ENCODE measurements around the gene BRIX1.

The BRIX1 gene

DNA sequence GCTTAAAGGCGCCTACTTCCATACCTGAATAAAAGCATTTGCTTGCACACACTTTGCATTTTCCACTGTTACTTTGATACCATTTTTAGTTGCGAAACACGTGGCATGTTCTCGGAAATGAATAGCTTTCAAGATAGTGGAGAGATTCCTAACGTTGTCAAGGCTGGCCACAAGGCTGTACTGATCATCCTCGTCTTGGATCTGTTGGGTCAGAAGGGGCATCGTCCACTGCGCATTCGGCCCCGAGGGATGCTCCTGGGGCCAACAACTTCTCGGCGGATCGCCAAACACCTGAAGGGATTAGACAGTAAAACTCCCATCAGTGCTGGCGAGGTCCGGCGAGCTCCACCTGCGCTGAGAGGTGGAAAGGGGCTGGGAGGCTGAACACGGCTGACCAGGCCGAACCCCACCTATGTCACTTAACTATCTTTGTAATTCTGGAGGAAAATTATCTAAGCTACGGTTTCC, 806 bp upstream of the BRIX1 start:
- H3K27ac ChIP-seq, result peak overlapping the region; percentile 90
- TF ChIP-seq ZFX (IDR thresholded peaks at IDR 0.05; ENCODE audit: borderline replicate concordance), result no peak
- TF ChIP-seq, protein P1, sequence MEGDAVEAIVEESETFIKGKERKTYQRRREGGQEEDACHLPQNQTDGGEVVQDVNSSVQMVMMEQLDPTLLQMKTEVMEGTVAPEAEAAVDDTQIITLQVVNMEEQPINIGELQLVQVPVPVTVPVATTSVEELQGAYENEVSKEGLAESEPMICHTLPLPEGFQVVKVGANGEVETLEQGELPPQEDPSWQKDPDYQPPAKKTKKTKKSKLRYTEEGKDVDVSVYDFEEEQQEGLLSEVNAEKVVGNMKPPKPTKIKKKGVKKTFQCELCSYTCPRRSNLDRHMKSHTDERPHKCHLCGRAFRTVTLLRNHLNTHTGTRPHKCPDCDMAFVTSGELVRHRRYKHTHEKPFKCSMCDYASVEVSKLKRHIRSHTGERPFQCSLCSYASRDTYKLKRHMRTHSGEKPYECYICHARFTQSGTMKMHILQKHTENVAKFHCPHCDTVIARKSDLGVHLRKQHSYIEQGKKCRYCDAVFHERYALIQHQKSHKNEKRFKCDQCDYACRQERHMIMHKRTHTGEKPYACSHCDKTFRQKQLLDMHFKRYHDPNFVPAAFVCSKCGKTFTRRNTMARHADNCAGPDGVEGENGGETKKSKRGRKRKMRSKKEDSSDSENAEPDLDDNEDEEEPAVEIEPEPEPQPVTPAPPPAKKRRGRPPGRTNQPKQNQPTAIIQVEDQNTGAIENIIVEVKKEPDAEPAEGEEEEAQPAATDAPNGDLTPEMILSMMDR (IDR thresholded peaks at IDR 0.05), result no peak

DNA sequence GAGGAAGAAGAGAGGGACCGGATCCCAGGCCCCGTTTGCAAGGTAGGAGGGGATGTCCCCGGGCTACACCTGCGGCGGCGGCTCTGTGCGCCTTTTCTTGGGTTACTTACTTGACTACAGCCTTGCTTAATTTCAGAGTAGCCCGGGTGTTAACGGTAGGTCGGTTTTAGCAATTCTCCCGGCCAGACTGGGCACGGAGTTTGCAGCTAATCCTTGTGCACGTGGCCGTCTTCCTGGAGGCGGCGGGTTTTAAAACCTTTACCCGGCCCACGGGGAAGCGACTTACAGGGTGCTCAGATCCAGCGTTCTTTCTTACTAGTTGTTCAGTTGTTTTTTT, 313 bp downstream of the BRIX1 start:
- peak overlapping the region; percentile 90 for H3K27ac ChIP-seq
- no peak for TF ChIP-seq ZFX (IDR thresholded peaks at IDR 0.05; ENCODE audit: borderline replicate concordance)

DNA sequence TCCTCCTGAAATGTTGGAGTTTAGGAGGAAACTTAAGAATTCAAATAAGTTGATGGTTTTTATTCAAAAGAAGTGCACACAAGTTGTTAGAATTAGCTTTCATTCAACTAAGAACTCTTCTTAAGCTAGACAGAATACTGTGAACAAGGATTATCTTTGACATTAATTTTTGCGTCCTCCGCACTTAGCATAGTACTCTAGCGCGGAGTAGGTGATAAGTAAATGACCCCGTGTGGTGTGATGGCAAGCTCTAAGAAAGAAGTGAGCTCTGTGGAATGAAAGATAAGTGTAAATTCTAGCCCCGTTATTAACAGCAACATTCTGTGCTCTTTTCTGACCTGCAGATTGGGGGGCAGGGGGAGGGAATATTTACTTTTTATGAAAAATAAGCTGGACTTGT, 1.0 kb downstream of the BRIX1 start:
- peak overlapping the region; percentile 90; the same call in 1 of the 2 replicates for H3K27ac ChIP-seq
- TF ChIP-seq ZFX (IDR thresholded peaks at IDR 0.05; ENCODE audit: borderline replicate concordance), result no peak
- TF ChIP-seq, protein P1 (IDR thresholded peaks at IDR 0.05), result no peak

DNA sequence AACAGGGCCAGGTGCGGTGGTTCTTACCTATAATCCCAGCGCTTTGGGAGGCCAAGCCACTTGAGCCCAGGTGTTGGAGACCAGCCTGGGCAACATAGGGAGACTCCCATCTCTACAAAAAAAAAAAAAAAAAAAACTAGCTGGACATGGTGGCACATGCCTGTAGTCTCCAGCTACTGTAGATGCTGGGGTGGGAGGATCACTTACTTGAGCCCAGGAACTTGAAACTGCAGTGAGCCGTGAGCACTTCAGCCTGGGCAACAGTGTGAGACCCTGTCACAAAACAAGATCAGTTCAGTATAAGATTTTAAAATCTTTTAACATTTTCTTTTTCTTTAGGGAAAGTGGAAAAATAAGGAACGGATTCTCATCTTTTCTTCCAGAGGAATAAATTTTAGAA, 2.5 kb downstream of the BRIX1 start:
- TF ChIP-seq, protein P1 (IDR thresholded peaks at IDR 0.05), result no peak
- no peak for TF ChIP-seq ZFX (IDR thresholded peaks at IDR 0.05; ENCODE audit: borderline replicate concordance)
- no peak overlapping the region; the same call in 1 of the 2 replicates for H3K27ac ChIP-seq

DNA sequence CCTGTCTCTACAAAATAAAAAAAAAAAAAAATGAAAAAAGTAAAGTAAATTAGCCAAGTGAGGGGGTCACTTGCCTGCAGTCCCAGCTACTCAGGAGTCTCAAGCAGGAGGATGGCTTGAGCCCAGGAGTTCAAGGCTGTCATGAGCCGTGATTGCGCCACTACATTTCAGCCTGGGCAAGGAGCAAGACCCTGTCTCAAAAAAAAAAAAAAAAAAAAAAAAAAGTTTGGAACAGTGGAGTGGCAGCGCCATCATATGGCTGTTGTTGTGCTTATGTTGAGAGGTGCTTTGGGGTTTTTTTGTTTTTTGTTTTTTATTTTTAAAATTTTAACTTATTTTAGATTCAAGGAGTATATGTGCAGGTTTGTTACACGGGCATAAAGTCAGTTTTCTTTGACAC, 3.6 kb downstream of the BRIX1 start:
- TF ChIP-seq, protein P1 (IDR thresholded peaks at IDR 0.05), result no peak
- TF ChIP-seq ZFX (IDR thresholded peaks at IDR 0.05; ENCODE audit: borderline replicate concordance), result no peak
- no peak overlapping the region for H3K27ac ChIP-seq

DNA sequence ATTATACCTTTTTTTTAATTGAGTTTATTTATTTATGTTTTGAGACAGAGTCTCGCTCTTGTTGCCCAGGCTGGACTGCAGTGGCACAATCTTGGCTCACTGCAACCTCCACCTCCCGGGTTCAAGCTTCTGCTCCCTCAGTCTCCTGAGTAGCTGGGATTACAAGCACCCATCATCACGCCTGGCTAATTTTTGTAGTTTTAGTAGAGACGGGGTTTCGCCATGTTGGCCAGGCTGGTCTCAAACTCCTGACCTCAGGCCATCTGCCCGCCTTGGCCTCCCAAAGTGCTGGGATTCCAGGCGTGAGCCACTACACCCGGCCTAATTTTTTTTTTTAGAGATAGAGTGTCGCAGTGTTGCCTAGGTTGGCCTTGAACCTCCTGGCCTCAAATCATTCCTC, 7.7 kb downstream of the BRIX1 start:
- peak overlapping the region; percentile 31 for H3K27ac ChIP-seq

DNA sequence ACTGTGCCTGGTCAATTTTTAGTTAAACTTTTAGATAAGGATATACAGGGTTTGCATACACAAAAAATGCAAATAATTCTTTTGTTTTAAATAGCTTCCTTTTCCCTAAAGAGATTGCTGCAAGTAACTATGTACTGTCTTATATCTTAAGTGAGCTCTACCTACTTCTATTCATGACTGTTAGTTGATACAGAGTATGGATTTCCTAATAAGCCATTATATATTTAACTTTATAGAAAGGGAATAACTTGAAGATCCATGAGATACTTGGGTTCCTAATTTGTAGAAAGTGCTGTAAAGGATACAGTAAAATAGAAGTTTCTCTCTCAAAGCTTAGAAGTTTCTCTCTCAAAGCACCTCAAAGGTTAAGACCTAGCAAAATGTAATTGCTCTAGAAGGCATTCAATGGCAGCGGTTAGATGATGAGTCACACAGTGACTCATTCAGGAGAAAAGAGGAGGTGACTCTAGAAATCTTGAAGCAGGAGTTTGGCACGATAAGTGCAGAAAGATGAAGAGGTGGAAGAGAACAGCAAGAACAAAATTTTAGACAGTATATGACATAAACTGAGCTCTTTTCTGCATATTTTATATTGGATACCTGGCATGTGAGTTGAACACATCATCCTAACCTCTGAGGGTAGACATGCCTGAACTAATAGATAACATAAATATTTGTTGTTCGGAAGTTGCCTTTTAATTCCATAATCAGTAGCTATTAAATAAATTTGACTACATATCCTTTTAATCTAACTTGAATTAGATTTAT, 8.4 kb downstream of the BRIX1 start:
- peak overlapping the region; percentile 31 for H3K27ac ChIP-seq
- TF ChIP-seq ZFX (IDR thresholded peaks at IDR 0.05; ENCODE audit: borderline replicate concordance), result no peak
- TF ChIP-seq, protein P1 (IDR thresholded peaks at IDR 0.05), result no peak

DNA sequence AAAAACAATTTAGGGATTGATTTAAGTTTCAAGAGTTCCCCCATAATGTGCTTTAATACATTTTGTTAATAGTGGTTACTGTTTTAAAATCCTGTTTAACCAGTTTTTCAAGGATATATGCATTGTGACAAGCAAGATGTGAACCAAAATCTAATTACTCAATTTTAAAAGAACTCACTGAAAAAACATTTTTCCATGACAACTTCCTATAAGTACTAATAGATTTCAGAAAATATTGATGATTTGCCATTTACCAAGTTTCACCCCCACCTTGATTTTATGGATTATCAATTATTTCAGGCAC, 8.9 kb downstream of the BRIX1 start:
- TF ChIP-seq, protein P1 (IDR thresholded peaks at IDR 0.05), result no peak
- no peak for TF ChIP-seq ZFX (IDR thresholded peaks at IDR 0.05; ENCODE audit: borderline replicate concordance)
- H3K27ac ChIP-seq, result peak overlapping the region; percentile 31

Data from 22Rv1 (cell line).